HepG2 (cell line): Measurements from ENCODE around the gene CDC20B. TPM values are rescaled to one million over a fixed set of nuclear protein-coding genes. Genes with fewer than 3 reads are reported as not detected.
A peak's percentile ranks its signal among the peaks of the same experiment; 100 is the strongest.

Experiments
- CCDC6 ChIP-seq: sonication (generic); formaldehyde crosslinking; IDR thresholded peaks from 2 replicates; pipeline ENCODE4 v1.8.1; 2022; ENCODE audit warnings: mild to moderate bottlenecking, missing genetic modification reagents, moderate library complexity
- HNRNPLL ChIP-seq: fragments of 200-400 bp; formaldehyde crosslinking; IDR thresholded peaks from 2 replicates; pipeline ENCODE4 v1.6.1; 2017; ENCODE audit warnings: mild to moderate bottlenecking, low read depth, low read length; ENCODE audit not compliant: poor library complexity, severe bottlenecking
- MYC ChIP-seq: sonication (generic); formaldehyde crosslinking; IDR thresholded peaks from 2 replicates; pipeline ENCODE4 v1.9.0; 2021; ENCODE audit warnings: missing genetic modification reagents, borderline replicate concordance
- PCBP2 ChIP-seq: fragments of 200-400 bp; formaldehyde crosslinking; optimal IDR thresholded peaks from 2 replicates; pipeline ENCODE3; 2018; ENCODE audit warnings: low read length, low read depth; ENCODE audit not compliant: poor library complexity, severe bottlenecking
- RXRB ChIP-seq: IDR thresholded peaks from 2 replicates; pipeline ENCODE4 v1.6.1; 2016; ENCODE audit warnings: borderline replicate concordance, missing genetic modification reagents, missing compliant biosample characterization
- SAFB2 ChIP-seq: sonication (generic); formaldehyde crosslinking; IDR thresholded peaks from 2 replicates; pipeline ENCODE4 v1.5.1; 2020; ENCODE audit warnings: missing genetic modification reagents, low read depth, mild to moderate bottlenecking, borderline replicate concordance
- TBX3 ChIP-seq: fragments of 450-650 bp; IDR thresholded peaks from 2 replicates; pipeline ENCODE4 v1.6.1; 2017; ENCODE audit warnings: antibody characterized with exemption, mild to moderate bottlenecking, inconsistent platforms, borderline replicate concordance
- THAP11 ChIP-seq: IDR thresholded peaks from 2 replicates; pipeline ENCODE4 v1.6.1; 2016; ENCODE audit warnings: missing biosample characterization, missing genetic modification reagents
- YEATS4 ChIP-seq: sonication (generic); formaldehyde crosslinking; IDR thresholded peaks from 2 replicates; pipeline ENCODE4 v1.4.0; 2020; ENCODE audit warnings: missing genetic modification reagents, borderline replicate concordance
- ZNF589 ChIP-seq: sonication (generic); formaldehyde crosslinking; conservative IDR thresholded peaks from 2 replicates; pipeline ENCODE4 v1.8.0; 2022; ENCODE audit warnings: mild to moderate bottlenecking, moderate library complexity, missing genetic modification reagents
- polyA plus RNA-seq, 8 experiments: library from polyadenylated mRNA; depleted of rRNA in 3 of 8; stranded (reverse) in 7 of 8; unstranded in 1 of 8; fragments of >200 nt; fragmentation: Illumina TruSeq in 4 of 8; extraction: Trizol in 4 of 8; gene quantifications; 2 replicates each; pipeline versions ENCODE4 v1.2.1 to v1.2.3, GENCODE V29; 2011 to 2016; ENCODE audit warnings: low read depth in 4 of 8, missing spikeins in 1 of 8, mixed read lengths in 1 of 8; ENCODE audit not compliant: insufficient read depth in 1 of 8
- total RNA-seq, 5 experiments: library from RNA; depleted of rRNA; stranded (reverse); fragments of >200 nt; fragmentation: Illumina TruSeq; extraction: Trizol; gene quantifications; 2 replicates each; pipeline ENCODE4 v1.2.3, GENCODE V29; 2016; ENCODE audit warnings: low read depth in 1 of 5
- TF ChIP-seq, protein P1 (sequence below): sonication (generic); formaldehyde crosslinking; IDR thresholded peaks from 2 replicates; pipeline ENCODE4 v1.5.1; 2020; ENCODE audit warnings: mild to moderate bottlenecking, missing genetic modification reagents
- TF ChIP-seq, protein P2 (sequence below): sonication (generic); formaldehyde crosslinking; conservative IDR thresholded peaks from 2 replicates; pipeline ENCODE4 v1.8.0; 2022; ENCODE audit warnings: low read depth, missing genetic modification reagents
- TF ChIP-seq, protein P3 (sequence below): sonication (generic); formaldehyde crosslinking; IDR thresholded peaks from 2 replicates; pipeline ENCODE4 v1.4.0; 2020; ENCODE audit warnings: missing genetic modification reagents
- TF ChIP-seq, protein P4 (sequence below): sonication (generic); formaldehyde crosslinking; IDR thresholded peaks from 2 replicates; pipeline ENCODE4 v1.5.1; 2020; ENCODE audit warnings: missing genetic modification reagents, mild to moderate bottlenecking, borderline replicate concordance
- TF ChIP-seq, protein P5 (sequence below): sonication (generic); formaldehyde crosslinking; IDR thresholded peaks from 2 replicates; pipeline ENCODE4 v1.4.0; 2020; ENCODE audit warnings: missing genetic modification reagents

CDC20B gene
- total and polyA plus RNA-seq, 2 of the 13 experiments (the other 11 are each of a cell fraction or from before 2014, with no cell fraction given), result not detected

DNA sequence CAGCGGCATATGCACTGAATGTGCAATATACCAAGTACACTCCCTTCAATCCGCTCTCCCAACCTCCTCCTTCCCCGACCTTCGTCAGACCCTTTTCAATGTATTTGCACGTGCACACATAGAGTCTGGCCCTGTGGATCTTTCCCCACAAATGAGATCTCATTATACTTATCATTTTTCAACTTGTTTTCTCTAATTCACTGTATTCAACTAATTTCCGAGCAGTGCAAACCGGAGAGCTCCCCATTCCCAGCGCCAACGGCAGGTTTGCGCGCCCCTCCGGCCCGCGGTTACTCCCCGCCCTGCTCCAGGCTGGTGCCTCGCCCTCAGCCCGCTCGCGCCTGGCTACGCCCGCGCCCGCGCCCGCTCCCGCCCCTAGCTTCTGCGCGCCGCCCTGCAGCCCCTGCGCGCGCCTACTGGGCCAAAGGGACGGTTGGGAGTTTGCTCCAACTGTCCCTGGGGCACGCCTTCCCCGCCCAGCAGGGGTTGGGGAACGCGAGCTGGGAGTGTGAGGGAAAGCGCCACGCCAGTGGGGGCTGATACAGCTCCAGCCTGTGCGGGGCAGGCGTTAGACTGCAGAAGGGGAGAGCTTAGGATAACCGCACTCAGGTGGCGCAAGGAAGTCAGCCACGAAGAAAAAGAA is 3.3 kb upstream of the CDC20B start (continued):
- TF ChIP-seq SAFB2 (CRISPR knock-in tag) (peak; percentile 71; the same call in 1 of the 2 replicates), PCBP2 (no peak), YEATS4 (CRISPR knock-in tag) (no peak), ZNF589 (CRISPR knock-in tag) (0 out of 2 replicates have a peak, but pooled peaks have one; percentile 53), TBX3 (no peak), MYC (CRISPR knock-in tag) (peak; percentile 23; the same call in 1 of the 2 replicates), HNRNPLL (peak; percentile 84), THAP11 (CRISPR knock-in tag) (0 out of 2 replicates have a peak, but pooled peaks have one; percentile 14), CCDC6 (CRISPR knock-in tag) (peak; percentile 55; the same call in 1 of the 2 replicates), RXRB (CRISPR knock-in tag) (peak; percentile 42; the same call in 1 of the 2 replicates)
- TF ChIP-seq, protein P1, sequence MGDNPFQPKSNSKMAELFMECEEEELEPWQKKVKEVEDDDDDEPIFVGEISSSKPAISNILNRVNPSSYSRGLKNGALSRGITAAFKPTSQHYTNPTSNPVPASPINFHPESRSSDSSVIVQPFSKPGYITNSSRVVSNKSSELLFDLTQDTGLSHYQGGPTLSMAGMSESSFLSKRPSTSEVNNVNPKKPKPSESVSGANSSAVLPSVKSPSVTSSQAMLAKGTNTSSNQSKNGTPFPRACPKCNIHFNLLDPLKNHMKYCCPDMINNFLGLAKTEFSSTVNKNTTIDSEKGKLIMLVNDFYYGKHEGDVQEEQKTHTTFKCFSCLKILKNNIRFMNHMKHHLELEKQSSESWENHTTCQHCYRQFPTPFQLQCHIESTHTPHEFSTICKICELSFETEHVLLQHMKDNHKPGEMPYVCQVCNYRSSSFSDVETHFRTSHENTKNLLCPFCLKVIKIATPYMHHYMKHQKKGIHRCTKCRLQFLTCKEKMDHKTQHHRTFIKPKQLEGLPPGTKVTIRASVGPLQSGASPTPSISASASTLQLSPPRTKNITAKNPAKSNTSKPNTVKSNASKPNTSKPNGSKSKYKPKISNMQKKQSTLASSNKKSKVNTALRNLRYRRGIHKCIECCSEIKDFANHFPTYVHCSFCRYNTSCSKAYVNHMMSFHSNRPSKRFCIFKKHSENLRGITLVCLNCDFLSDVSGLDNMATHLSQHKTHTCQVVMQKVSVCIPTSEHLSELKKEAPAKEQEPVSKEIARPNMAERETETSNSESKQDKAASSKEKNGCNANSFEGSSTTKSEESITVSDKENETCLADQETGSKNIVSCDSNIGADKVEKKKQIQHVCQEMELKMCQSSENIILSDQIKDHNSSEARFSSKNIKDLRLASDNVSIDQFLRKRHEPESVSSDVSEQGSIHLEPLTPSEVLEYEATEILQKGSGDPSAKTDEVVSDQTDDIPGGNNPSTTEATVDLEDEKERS (CRISPR knock-in tag), result no peak
- TF ChIP-seq, protein P2, sequence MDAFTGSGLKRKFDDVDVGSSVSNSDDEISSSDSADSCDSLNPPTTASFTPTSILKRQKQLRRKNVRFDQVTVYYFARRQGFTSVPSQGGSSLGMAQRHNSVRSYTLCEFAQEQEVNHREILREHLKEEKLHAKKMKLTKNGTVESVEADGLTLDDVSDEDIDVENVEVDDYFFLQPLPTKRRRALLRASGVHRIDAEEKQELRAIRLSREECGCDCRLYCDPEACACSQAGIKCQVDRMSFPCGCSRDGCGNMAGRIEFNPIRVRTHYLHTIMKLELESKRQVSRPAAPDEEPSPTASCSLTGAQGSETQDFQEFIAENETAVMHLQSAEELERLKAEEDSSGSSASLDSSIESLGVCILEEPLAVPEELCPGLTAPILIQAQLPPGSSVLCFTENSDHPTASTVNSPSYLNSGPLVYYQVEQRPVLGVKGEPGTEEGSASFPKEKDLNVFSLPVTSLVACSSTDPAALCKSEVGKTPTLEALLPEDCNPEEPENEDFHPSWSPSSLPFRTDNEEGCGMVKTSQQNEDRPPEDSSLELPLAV (CRISPR knock-in tag), result 0 out of 2 replicates have a peak, but pooled peaks have one; percentile 50
- TF ChIP-seq, protein P3, sequence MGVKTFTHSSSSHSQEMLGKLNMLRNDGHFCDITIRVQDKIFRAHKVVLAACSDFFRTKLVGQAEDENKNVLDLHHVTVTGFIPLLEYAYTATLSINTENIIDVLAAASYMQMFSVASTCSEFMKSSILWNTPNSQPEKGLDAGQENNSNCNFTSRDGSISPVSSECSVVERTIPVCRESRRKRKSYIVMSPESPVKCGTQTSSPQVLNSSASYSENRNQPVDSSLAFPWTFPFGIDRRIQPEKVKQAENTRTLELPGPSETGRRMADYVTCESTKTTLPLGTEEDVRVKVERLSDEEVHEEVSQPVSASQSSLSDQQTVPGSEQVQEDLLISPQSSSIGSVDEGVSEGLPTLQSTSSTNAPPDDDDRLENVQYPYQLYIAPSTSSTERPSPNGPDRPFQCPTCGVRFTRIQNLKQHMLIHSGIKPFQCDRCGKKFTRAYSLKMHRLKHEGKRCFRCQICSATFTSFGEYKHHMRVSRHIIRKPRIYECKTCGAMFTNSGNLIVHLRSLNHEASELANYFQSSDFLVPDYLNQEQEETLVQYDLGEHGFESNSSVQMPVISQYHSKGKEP, result no peak
- TF ChIP-seq, protein P4, sequence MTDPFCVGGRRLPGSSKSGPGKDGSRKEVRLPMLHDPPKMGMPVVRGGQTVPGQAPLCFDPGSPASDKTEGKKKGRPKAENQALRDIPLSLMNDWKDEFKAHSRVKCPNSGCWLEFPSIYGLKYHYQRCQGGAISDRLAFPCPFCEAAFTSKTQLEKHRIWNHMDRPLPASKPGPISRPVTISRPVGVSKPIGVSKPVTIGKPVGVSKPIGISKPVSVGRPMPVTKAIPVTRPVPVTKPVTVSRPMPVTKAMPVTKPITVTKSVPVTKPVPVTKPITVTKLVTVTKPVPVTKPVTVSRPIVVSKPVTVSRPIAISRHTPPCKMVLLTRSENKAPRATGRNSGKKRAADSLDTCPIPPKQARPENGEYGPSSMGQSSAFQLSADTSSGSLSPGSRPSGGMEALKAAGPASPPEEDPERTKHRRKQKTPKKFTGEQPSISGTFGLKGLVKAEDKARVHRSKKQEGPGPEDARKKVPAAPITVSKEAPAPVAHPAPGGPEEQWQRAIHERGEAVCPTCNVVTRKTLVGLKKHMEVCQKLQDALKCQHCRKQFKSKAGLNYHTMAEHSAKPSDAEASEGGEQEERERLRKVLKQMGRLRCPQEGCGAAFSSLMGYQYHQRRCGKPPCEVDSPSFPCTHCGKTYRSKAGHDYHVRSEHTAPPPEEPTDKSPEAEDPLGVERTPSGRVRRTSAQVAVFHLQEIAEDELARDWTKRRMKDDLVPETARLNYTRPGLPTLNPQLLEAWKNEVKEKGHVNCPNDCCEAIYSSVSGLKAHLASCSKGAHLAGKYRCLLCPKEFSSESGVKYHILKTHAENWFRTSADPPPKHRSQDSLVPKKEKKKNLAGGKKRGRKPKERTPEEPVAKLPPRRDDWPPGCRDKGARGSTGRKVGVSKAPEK, result no peak
- TF ChIP-seq, protein P5, sequence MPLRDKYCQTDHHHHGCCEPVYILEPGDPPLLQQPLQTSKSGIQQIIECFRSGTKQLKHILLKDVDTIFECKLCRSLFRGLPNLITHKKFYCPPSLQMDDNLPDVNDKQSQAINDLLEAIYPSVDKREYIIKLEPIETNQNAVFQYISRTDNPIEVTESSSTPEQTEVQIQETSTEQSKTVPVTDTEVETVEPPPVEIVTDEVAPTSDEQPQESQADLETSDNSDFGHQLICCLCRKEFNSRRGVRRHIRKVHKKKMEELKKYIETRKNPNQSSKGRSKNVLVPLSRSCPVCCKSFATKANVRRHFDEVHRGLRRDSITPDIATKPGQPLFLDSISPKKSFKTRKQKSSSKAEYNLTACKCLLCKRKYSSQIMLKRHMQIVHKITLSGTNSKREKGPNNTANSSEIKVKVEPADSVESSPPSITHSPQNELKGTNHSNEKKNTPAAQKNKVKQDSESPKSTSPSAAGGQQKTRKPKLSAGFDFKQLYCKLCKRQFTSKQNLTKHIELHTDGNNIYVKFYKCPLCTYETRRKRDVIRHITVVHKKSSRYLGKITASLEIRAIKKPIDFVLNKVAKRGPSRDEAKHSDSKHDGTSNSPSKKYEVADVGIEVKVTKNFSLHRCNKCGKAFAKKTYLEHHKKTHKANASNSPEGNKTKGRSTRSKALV (CRISPR knock-in tag), result peak; percentile 97; the same call in 1 of the 2 replicates
